HepG2 (cell line): ENCODE measurements around the gene COX5B. TPM values are rescaled to one million over a fixed set of nuclear protein-coding genes. Genes with fewer than 3 reads are reported as not detected.

Experiments used
- ARHGAP35 ChIP-seq: sonication (generic); formaldehyde crosslinking; IDR thresholded peaks from 2 replicates; pipeline ENCODE4 v1.9.0; 2022; ENCODE audit warnings: mild to moderate bottlenecking, inconsistent platforms, moderate library complexity, missing genetic modification reagents, borderline replicate concordance
- CBX5 ChIP-seq: sonication (generic); formaldehyde crosslinking; IDR thresholded peaks from 2 replicates; pipeline ENCODE4 v1.4.0; 2020; ENCODE audit warnings: missing genetic modification reagents, borderline replicate concordance
- IKZF4 ChIP-seq: sonication (generic); formaldehyde crosslinking; IDR thresholded peaks from 2 replicates; pipeline ENCODE4 v1.5.1; 2020; ENCODE audit warnings: borderline replicate concordance, mild to moderate bottlenecking, low read depth, missing genetic modification reagents; ENCODE audit errors: not compliant biosample characterization
- STAT6 ChIP-seq: sonication (generic); formaldehyde crosslinking; IDR thresholded peaks from 2 replicates; pipeline ENCODE4 v1.4.0; 2020; ENCODE audit warnings: missing genetic modification reagents, mild to moderate bottlenecking, borderline replicate concordance
- TARDBP ChIP-seq: sonication (generic); formaldehyde crosslinking; IDR thresholded peaks from 2 replicates; pipeline ENCODE4 v1.8.0; 2022; ENCODE audit warnings: mild to moderate bottlenecking, missing genetic modification reagents
- TEAD3 ChIP-seq: optimal IDR thresholded peaks from 2 replicates; pipeline ENCODE3; 2016; ENCODE audit warnings: borderline replicate concordance
- ZBTB14 ChIP-seq: sonication (generic); formaldehyde crosslinking; IDR thresholded peaks from 2 replicates; pipeline ENCODE4 v1.4.0; 2020; ENCODE audit warnings: missing genetic modification reagents
- ZBTB20 ChIP-seq: sonication (generic); formaldehyde crosslinking; IDR thresholded peaks from 2 replicates; pipeline ENCODE4 v1.8.1; 2023; ENCODE audit warnings: missing genetic modification reagents, low read depth, mild to moderate bottlenecking, borderline replicate concordance
- ZMYM3 ChIP-seq: sonication (generic); formaldehyde crosslinking; IDR thresholded peaks from 2 replicates; pipeline ENCODE4 v1.5.1; 2020; ENCODE audit warnings: mild to moderate bottlenecking, missing genetic modification reagents
- ZNF329 ChIP-seq: sonication (generic); formaldehyde crosslinking; IDR thresholded peaks from 2 replicates; pipeline ENCODE4 v1.9.0; 2021; ENCODE audit warnings: low read depth, mild to moderate bottlenecking, missing genetic modification reagents
- ZNF34 ChIP-seq: sonication (generic); formaldehyde crosslinking; IDR thresholded peaks from 2 replicates; pipeline ENCODE4 v1.4.0; 2020; ENCODE audit warnings: mild to moderate bottlenecking, missing genetic modification reagents, borderline replicate concordance
- ZNF362 ChIP-seq: sonication (generic); formaldehyde crosslinking; IDR thresholded peaks from 2 replicates; pipeline ENCODE4 v1.4.0; 2020; ENCODE audit warnings: missing genetic modification reagents, mild to moderate bottlenecking, borderline replicate concordance
- ZNF543 ChIP-seq: sonication (generic); formaldehyde crosslinking; IDR thresholded peaks from 2 replicates; pipeline ENCODE4 v1.4.0; 2020; ENCODE audit warnings: mild to moderate bottlenecking, missing genetic modification reagents
- polyA plus RNA-seq, 8 experiments: library from polyadenylated mRNA; depleted of rRNA in 3 of 8; stranded (reverse) in 7 of 8; unstranded in 1 of 8; fragments of >200 nt; fragmentation: Illumina TruSeq in 4 of 8; extraction: Trizol in 4 of 8; gene quantifications; 2 replicates each; pipeline versions ENCODE4 v1.2.1 to v1.2.3, GENCODE V29; 2011 to 2016; ENCODE audit warnings: low read depth in 4 of 8, missing spikeins in 1 of 8, mixed read lengths in 1 of 8; ENCODE audit not compliant: insufficient read depth in 1 of 8
- total RNA-seq, 5 experiments: library from RNA; depleted of rRNA; stranded (reverse); fragments of >200 nt; fragmentation: Illumina TruSeq; extraction: Trizol; gene quantifications; 2 replicates each; pipeline ENCODE4 v1.2.3, GENCODE V29; 2016; ENCODE audit warnings: low read depth in 1 of 5
- TF ChIP-seq, protein P1 (sequence below), 2 experiments: sonication (generic) in 1 of 2; formaldehyde crosslinking in 1 of 2; IDR thresholded peaks; 2 replicates each; pipeline versions ENCODE4 v1.4.0 to v1.6.1; 2016 to 2020; ENCODE audit warnings: borderline replicate concordance in 1 of 2, low read depth in 1 of 2, mild to moderate bottlenecking in 1 of 2, missing genetic modification reagents in 1 of 2
- TF ChIP-seq, protein P2 (sequence below): sonication (generic); formaldehyde crosslinking; IDR thresholded peaks from 2 replicates; pipeline ENCODE4 v1.4.0; 2020; ENCODE audit warnings: mild to moderate bottlenecking, low read depth, missing genetic modification reagents

COX5B gene
- total and polyA plus RNA-seq, 2 of the 13 experiments (the other 11 are each of a cell fraction or from before 2014, with no cell fraction given), result 453 to 536 TPM

GRCh38 chr2:97645112-97645694 lies 659 bp upstream of the COX5B start (continued):
- TF ChIP-seq ZNF543 (CRISPR knock-in tag), result peak; percentile 44; the same call in 1 of the 2 replicates
- TF ChIP-seq ZNF34 (CRISPR knock-in tag), result 0 out of 2 replicates have a peak, but pooled peaks have one; percentile 57
- TF ChIP-seq ZMYM3 (CRISPR knock-in tag), result peak; percentile 18; the same call in 1 of the 2 replicates
- TF ChIP-seq ZNF329, result peak; percentile 10; the same call in 1 of the 2 replicates
- TF ChIP-seq IKZF4 (CRISPR knock-in tag), result no peak
- peak; percentile 38; the same call in 1 of the 2 replicates for TF ChIP-seq ARHGAP35 (CRISPR knock-in tag)
- TF ChIP-seq, protein P1, sequence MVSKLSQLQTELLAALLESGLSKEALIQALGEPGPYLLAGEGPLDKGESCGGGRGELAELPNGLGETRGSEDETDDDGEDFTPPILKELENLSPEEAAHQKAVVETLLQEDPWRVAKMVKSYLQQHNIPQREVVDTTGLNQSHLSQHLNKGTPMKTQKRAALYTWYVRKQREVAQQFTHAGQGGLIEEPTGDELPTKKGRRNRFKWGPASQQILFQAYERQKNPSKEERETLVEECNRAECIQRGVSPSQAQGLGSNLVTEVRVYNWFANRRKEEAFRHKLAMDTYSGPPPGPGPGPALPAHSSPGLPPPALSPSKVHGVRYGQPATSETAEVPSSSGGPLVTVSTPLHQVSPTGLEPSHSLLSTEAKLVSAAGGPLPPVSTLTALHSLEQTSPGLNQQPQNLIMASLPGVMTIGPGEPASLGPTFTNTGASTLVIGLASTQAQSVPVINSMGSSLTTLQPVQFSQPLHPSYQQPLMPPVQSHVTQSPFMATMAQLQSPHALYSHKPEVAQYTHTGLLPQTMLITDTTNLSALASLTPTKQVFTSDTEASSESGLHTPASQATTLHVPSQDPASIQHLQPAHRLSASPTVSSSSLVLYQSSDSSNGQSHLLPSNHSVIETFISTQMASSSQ (IDR thresholded peaks at IDR 0.05; ENCODE audit: low read depth), result no peak
- TF ChIP-seq, protein P1 (CRISPR knock-in tag; IDR thresholded peaks at IDR 0.05; ENCODE audit: borderline replicate concordance), result peak; percentile 43; the same call in 1 of the 2 replicates
- TF ChIP-seq ZBTB14, result no peak
- 0 out of 2 replicates have a peak, but pooled peaks have one; percentile 7 for TF ChIP-seq ZBTB20
- peak; percentile 4 for TF ChIP-seq TEAD3 (CRISPR knock-in tag)
- no peak for TF ChIP-seq TARDBP (CRISPR knock-in tag)
- peak; percentile 39; the same call in 1 of the 2 replicates for TF ChIP-seq ZNF362 (CRISPR knock-in tag)
- TF ChIP-seq, protein P2, sequence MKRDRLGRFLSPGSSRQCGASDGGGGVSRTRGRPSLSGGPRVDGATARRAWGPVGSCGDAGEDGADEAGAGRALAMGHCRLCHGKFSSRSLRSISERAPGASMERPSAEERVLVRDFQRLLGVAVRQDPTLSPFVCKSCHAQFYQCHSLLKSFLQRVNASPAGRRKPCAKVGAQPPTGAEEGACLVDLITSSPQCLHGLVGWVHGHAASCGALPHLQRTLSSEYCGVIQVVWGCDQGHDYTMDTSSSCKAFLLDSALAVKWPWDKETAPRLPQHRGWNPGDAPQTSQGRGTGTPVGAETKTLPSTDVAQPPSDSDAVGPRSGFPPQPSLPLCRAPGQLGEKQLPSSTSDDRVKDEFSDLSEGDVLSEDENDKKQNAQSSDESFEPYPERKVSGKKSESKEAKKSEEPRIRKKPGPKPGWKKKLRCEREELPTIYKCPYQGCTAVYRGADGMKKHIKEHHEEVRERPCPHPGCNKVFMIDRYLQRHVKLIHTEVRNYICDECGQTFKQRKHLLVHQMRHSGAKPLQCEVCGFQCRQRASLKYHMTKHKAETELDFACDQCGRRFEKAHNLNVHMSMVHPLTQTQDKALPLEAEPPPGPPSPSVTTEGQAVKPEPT (CRISPR knock-in tag), result 0 out of 2 replicates have a peak, but pooled peaks have one; percentile 6
- TF ChIP-seq CBX5 (CRISPR knock-in tag), result peak; percentile 37; the same call in 1 of the 2 replicates
- TF ChIP-seq STAT6, result 0 out of 2 replicates have a peak, but pooled peaks have one; percentile 9
